Stimulated activated naive B cell treated with anti-CD40 and anti-IgM and Interleukin-4, amounts not matched to agents 10 μg/mL and 1 μg/mL and 100 μg/mL, for 72 hours (primary cell): ENCODE data around the gene PIK3R5.
"Not testable (repeated sequence)": the region's sequence is repeated elsewhere in the genome, so short reads cannot be mapped to it uniquely, and the experiment has no call there.

Experiments
- ATAC-seq, 2 donors: fragments of 150-1000 bp; cut with Tn5 transposase; replicated peaks; 2 replicates each; pipeline ENCODE4 v1.10.0; 2021; ENCODE audit warnings: moderate library complexity in 1 of 2
- DNase-seq: peaks from one replicate; pipeline ENCODE4 v3.0.0; 2021
- H3K27ac Mint-ChIP-seq: one replicate; pipeline ENCODE4 v1.8.0; 2022; ENCODE audit warnings: mild to moderate bottlenecking, mixed read lengths
- H3K27me3 Mint-ChIP-seq, 2 donors: one replicate each; pipeline ENCODE4 v1.8.0; 2022; ENCODE audit warnings: mixed read lengths in 2 of 2
- H3K36me3 Mint-ChIP-seq, 2 donors: one replicate each; pipeline ENCODE4 v1.8.0; 2022; ENCODE audit warnings: mixed read lengths in 2 of 2, mild to moderate bottlenecking in 1 of 2
- H3K4me1 Mint-ChIP-seq, 2 donors: one replicate each; pipeline ENCODE4 v1.8.0; 2022; ENCODE audit warnings: mixed read lengths in 2 of 2, mild to moderate bottlenecking in 1 of 2
- H3K4me3 Mint-ChIP-seq, 2 donors: one replicate each; pipeline ENCODE4 v1.8.0; 2022; ENCODE audit warnings: mild to moderate bottlenecking in 2 of 2, mixed read lengths in 2 of 2, moderate library complexity in 1 of 2
- H3K9me3 Mint-ChIP-seq, 2 donors: one replicate each; pipeline ENCODE4 v1.8.0; 2022; ENCODE audit warnings: mixed read lengths in 2 of 2, mild to moderate bottlenecking in 1 of 2

Gene PIK3R5

DNA sequence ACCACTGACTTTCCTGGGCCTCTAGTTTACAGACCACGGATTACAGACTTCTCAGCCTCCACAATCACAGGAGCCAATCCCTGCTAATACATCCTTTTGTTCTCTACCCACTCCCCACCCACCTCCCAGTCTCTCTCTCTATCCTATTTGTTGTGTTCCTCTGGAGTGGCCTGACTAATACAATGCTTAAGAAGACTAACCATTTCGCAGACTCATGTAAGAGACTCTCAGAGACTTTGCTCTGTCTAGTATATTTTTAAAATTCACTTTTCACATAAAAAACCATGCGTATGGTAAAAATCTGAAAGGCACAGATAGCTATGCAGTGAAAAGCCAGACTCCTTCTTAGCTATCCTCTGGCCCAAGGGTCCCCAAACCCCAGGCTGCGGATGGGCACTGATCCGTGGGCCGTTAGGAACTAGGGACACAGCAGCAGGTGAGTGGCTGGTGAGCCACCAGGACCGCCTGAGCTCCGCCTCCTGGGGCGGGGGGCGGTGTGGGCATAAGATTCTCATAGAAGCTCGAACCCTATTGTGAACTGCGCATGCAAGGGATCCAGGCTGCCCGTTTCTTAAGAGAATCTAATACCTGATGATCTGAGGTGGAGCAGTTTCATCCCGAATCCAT is 105.6 kb downstream of the PIK3R5 start:
- Mint-ChIP-seq H3K36me3 (peaks cover 0 to 3% of the 10 kb centered on the region in 2 donors), H3K4me3 (no peak overlapping the region), H3K9me3 (no peaks in the 10 kb centered on the region), H3K27ac (peak overlapping the region; percentile 94), H3K27me3 (peaks cover 0 to 3% of the 10 kb centered on the region in 2 donors), H3K4me1 (peaks cover 35 to 44% of the 10 kb centered on the region in 2 donors)
- DNase-seq (no peak), ATAC-seq (no peak)

DNA sequence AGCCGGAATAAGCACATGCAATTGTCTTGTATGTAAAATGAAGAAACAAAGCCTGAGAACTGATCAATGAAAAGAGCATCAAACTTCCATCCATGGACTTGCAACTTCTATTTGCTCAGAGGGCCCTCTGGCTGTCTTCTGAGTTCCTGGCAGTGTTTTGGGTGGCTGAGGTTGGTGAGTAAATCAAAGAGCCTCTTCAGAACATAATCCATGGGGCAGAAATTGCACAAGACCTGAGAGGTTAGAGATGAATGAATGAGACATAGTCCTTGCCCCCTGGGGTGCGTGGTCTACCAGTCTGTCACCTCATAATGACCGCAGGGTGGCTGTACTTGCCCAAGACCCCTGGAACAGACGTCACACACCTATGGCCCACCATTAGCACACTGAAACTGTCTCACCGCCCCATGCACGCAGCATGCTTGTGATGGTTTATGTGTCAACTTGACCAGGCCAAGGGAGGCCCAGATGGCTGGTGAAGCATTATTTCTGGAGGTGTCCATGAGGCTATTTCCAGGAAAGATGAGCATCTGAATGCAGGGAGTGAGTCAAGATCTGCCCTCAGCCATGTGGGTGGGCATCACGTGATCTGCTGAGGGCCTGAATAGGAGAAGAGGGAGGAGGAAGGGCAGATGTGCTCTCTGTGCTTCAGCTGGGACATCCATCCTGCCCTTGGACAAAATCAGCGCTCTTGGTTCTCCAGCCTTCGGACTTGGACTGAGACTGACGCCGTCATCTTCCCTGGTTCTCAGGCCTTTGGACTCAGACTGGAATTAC is 106.3 kb downstream of the PIK3R5 start:
- DNase-seq (peak; percentile 43), ATAC-seq (peak; percentile 22 to 29)
- peak overlapping the region; percentile 64 to 70 for H3K4me3 Mint-ChIP-seq
- H3K9me3 Mint-ChIP-seq = no peaks in the 10 kb centered on the region
- H3K4me1 Mint-ChIP-seq = peaks cover 35 to 44% of the 10 kb centered on the region in 2 donors
- no peaks in the 10 kb centered on the region for H3K27me3 Mint-ChIP-seq
- H3K27ac Mint-ChIP-seq = peak overlapping the region; percentile 94
- peaks cover 0 to 3% of the 10 kb centered on the region in 2 donors for H3K36me3 Mint-ChIP-seq

DNA sequence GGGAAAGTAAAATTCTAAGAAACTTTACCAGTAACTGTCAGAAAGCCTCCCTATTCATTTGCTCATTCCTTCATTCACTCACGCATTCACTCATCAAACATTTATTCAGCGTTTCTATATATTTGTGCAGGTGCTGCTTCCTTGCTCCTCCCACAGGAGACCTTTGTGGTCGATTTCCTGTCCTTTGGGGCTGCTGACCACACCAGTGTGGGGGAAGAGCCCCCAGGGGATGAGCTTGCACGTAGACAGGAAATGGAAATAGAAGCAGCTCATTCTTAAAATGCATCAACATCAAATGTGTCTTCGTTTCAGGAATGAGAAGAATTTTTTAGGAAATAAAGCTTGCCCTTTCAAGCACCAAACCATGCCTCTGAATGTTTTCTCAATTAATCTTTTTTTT is 107.6 kb downstream of the PIK3R5 start:
- Mint-ChIP-seq H3K27ac (peak overlapping the region; percentile 76), H3K4me3 (peak overlapping the region; percentile 64 to 67), H3K27me3 (no peaks in the 10 kb centered on the region), H3K4me1 (peaks cover 35 to 44% of the 10 kb centered on the region in 2 donors), H3K36me3 (no peaks in the 10 kb centered on the region), H3K9me3 (no peaks in the 10 kb centered on the region)
- peak; percentile 70 to 77 for ATAC-seq
- DNase-seq = peak; percentile 92

DNA sequence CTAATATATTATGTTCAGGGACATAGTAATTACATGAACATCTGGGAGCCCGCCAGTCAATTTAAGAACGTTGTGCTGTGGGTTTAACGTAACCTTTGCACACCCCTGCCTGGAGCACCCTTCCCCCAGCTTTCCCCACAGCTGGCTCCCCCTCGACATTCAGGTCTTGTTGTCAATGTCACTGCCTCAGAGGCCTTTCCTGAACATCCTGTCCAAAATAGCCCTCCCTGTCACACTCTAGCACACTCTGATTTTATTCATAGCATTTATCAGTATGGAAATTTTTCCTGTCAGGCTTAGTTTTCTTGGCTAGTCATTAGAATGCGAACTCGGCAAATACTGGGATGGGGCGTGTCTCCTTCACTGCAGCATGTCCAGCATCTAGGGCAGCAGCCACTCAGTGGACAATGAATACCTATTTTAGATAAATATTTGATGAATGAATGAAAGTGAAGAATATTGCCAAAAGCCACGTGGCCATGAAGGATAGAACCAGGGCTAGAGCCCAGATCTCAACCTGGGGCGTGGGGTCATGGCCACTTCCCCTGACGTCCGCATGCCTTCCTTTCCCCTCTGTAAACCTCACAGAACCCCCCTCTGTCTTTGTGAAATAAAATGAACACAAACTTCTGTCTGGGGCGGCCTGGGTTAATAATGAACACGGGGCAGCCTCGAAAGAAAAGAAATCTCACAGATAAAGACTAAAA is 108.5 kb downstream of the PIK3R5 start:
- DNase-seq = no peak
- Mint-ChIP-seq H3K27ac (peak overlapping the region; percentile 83), H3K27me3 (no peaks in the 10 kb centered on the region), H3K4me3 (peak overlapping the region in 1 of 2 donors; percentile 28), H3K9me3 (no peaks in the 10 kb centered on the region), H3K4me1 (peaks cover 35 to 46% of the 10 kb centered on the region in 2 donors), H3K36me3 (no peaks in the 10 kb centered on the region)
- ATAC-seq = no peak

DNA sequence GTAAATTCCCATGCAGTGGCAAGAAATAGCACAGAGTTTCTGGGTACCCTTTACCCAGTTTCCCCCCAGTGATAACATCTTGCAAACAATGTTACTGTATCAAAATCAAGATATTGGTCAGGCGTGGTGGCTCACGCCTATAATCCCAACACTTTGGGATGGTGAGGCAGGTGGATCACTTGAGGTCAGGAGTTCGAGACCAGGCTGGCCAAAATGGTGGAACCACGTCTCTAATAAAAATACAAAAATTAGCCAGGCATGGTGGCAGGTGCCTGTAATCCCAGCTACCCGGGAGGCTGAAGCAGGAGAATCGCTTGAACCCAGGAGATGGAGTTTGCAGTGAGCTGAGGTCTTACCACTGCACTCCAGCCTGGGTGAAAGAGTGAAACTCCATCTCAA is 109.3 kb downstream of the PIK3R5 start:
- peak overlapping the region in 1 of 2 donors; percentile 5 for H3K4me3 Mint-ChIP-seq
- ATAC-seq, H3K27me3 Mint-ChIP-seq, DNase-seq, H3K9me3 Mint-ChIP-seq, H3K36me3 Mint-ChIP-seq: not testable (repeated sequence)
- H3K4me1 Mint-ChIP-seq = peaks cover 32 to 54% of the 10 kb centered on the region in 2 donors
- H3K27ac Mint-ChIP-seq = peak overlapping the region; percentile 83

DNA sequence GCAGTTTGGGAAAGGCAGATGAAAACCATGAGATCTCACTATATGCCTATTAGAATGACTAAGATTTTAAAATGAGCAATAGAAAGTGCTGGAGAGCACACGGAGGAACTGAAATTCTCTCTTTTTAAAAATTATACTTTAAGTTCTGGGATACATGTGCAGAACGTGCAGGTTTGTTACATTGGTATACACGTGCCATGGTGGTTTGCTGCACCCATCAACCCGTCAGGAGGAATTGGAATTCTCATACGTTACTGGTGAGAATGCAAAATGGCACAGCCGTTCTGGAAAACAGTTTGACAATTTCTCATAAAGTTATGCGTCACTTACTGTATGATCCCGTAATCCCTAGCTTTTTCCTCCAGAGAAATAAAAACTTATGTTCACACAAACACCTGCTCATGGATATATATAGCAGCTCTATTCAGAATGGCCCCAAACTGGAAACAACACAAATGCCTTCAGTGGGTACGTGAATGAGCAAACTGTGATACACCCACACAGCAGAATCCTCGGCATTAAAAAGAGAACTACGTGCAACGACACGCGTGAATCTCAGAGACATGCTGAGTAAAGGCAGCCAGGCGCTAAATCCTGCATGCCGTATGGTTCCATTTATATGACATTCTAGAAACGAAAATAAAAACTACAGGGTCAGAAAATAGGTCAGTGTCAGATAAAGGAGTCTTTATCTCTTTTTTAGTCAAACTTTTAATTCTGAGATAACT is 109.9 kb downstream of the PIK3R5 start:
- DNase-seq (peak; percentile 62), ATAC-seq (peak; percentile 33 to 37)
- Mint-ChIP-seq H3K4me3 (peak overlapping the region in 1 of 2 donors; percentile 5), H3K27me3 (no peaks in the 10 kb centered on the region), H3K4me1 (peaks cover 32 to 54% of the 10 kb centered on the region in 2 donors), H3K27ac (peak overlapping the region; percentile 83), H3K9me3 (no peaks in the 10 kb centered on the region), H3K36me3 (no peaks in the 10 kb centered on the region)

DNA sequence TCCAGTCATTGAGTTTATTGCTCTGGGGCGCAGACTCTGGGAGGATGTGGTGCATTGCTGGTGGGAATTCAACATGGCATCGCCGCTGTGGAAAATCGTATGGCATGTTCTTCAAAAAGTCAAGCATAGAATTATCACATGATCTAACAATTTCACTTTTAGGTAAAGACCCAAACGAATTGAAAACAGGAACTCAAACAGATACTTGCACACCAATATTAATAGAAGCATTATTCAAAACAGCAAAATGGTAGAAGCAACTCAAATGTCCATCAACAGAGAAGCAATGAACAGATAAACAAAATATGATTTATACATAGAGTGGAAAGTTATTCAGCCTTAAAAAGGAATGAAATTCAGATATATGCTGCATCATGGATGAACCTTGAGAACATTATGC is 113.9 kb downstream of the PIK3R5 start:
- no peaks in the 10 kb centered on the region for H3K9me3 Mint-ChIP-seq
- no peaks in the 10 kb centered on the region for H3K36me3 Mint-ChIP-seq
- H3K27ac Mint-ChIP-seq = no peak overlapping the region
- no peak for DNase-seq
- H3K4me1 Mint-ChIP-seq = peaks cover 18 to 28% of the 10 kb centered on the region in 2 donors
- H3K4me3 Mint-ChIP-seq = no peak overlapping the region
- no peaks in the 10 kb centered on the region for H3K27me3 Mint-ChIP-seq
- ATAC-seq = no peak

DNA sequence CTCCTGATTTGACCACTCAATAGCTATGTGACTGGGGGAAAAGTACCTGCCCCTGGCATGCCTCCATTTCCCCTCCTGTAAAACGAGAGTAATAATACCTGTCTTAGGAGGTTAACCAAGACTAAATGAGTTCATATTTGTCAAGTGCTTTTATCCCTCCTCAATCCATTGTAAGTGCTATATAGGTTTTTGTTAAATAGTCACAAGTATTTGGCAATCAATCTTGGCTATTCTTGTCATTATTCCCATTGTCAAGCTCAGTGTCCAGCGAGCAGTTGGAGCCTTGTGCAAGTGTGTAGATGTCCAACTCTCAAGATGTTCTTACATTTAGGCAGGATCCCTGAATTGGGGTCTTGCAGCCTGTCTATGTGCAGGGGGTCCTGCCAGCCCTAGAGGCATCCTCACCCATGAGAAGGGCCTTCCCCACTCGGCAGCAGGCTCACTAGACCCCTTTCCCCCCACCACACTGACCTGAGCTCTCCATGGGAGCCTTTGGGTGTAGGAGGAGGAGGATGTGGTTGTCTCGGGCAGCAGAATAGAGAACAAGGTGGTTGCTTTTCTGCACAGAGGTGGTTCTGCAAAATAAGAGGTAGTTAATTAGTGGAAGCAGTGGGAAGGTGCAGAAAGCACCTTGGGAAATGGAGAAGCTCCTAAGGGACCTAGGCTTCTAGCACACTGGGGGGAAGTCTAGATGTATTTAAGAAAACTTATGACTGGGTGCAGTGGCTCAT is 116.0 kb downstream of the PIK3R5 start:
- no peaks in the 10 kb centered on the region for H3K36me3 Mint-ChIP-seq
- DNase-seq (no peak), ATAC-seq (peak; percentile 60 to 61)
- no peaks in the 10 kb centered on the region for H3K27me3 Mint-ChIP-seq
- H3K4me3 Mint-ChIP-seq = no peak overlapping the region
- H3K4me1 Mint-ChIP-seq = peaks cover 12 to 18% of the 10 kb centered on the region in 2 donors
- H3K27ac Mint-ChIP-seq = no peak overlapping the region
- H3K9me3 Mint-ChIP-seq = no peaks in the 10 kb centered on the region

DNA sequence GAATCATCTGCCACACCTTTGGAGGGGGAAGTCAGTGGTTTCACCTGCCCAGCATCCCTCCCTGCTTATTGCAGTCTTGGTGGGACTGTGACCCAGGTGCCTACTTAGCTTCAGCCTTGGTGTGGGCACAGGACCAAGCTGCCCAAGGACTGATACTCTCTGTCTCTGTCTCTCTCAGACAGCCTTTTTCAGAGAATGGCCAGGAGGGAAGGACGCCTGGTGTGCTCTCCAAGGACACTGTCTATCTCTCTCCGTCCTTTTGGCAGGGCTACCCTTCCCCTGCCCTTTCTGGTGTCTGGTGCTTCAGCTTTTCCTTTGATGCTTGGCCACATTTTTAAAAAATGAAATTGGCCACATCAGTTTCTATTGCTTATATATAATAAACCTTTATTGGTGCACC is 117.6 kb downstream of the PIK3R5 start:
- Mint-ChIP-seq H3K4me3 (no peak overlapping the region), H3K36me3 (no peaks in the 10 kb centered on the region), H3K27ac (no peak overlapping the region), H3K4me1 (peaks cover 18 to 28% of the 10 kb centered on the region in 2 donors), H3K27me3 (no peaks in the 10 kb centered on the region), H3K9me3 (no peaks in the 10 kb centered on the region)
- DNase-seq (no peak), ATAC-seq (no peak)

DNA sequence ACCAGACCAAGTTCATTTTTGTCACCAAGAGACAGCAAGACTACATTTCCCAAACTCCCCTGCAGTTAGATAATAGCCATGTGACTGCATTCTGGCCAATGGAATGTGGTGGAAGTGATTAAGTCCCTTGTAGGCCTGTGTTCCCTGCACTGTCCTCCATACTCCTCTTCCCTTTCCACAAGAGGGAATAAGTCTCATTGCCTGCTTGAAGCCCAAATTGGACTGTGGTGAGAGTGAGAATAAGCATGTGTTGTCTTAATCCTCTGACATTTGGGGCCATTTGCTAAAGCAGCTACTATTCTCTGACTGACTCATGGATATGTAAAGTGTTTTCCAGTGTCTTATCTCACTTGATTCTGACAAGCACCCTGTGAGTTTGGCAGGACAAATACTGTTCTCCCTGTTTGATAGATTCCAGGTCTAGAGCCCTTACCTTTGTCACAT is 118.7 kb downstream of the PIK3R5 start:
- no peak overlapping the region for H3K4me3 Mint-ChIP-seq
- H3K4me1 Mint-ChIP-seq = peaks cover 16 to 30% of the 10 kb centered on the region in 2 donors
- H3K9me3 Mint-ChIP-seq = no peaks in the 10 kb centered on the region
- no peaks in the 10 kb centered on the region for H3K36me3 Mint-ChIP-seq
- no peaks in the 10 kb centered on the region for H3K27me3 Mint-ChIP-seq
- ATAC-seq (peak; percentile 60 to 75), DNase-seq (no peak)
- no peak overlapping the region for H3K27ac Mint-ChIP-seq

DNA sequence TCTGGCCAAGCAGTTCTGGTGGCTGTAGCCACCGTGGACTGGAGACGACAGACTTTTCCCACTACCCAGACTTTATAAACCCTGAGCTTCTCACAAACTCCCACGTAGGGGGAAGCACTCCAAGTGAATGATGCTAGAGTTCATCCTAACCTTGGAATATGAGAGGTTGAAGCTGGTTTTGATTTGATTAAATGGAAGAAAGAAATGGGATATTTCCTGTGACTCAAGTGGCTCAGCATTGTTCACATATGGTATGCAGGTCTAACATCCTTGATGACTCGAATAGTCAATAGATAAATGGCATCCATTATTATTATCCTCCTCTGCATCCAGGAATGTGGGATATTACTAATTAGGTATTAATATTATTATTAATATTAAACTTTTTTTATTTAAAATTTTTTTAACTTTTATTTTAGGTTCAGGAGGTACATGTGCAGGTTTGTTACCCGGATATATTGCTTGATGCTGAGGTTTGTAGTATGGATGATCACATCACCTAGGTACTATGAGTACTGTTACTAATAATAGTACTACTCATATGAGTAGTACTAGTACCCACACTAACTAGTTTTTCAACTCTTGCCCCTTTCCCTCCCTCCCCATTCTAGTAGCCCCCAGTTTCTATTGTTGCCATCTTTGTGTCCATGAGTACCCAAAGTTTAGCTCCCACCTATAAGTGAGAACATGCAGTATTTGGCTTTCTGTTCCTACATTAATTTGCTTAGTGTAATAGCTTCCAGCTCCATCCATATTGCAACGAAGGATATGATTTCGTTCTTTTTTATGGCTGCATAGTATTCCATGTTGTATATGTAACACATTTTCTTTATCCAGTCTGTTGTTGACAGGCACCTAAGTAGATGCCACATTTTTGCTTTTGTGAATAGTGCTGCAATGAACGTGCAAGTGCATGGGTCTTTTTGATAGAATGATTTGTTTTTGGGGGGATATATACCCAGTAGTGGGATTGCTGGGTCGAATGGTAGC is 121.0 kb downstream of the PIK3R5 start:
- Mint-ChIP-seq H3K4me3 (no peak overlapping the region), H3K27me3 (no peaks in the 10 kb centered on the region), H3K27ac (peak overlapping the region; percentile 17), H3K4me1 (peaks cover 13 to 18% of the 10 kb centered on the region in 2 donors), H3K36me3 (no peaks in the 10 kb centered on the region), H3K9me3 (no peaks in the 10 kb centered on the region)
- DNase-seq = no peak
- ATAC-seq = no peak

DNA sequence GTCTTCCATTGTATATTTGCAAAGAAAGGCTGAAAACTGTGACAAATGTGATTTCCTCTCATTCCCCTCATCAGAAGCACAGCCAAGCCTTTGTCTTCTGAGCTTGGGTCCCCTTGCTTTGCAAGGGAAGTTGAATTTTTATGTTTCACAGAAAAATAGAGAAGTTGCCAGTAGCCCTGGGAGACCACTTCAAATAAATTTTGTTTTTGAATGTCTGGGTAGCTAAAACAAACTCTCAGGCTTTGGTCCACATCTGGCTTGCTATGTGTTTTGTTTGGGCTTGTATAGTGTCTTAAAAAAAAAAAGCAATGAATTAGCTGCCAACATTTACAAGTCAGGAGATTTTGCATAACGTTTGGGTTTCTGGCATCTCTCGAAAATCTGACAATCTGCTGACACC is 122.2 kb downstream of the PIK3R5 start:
- H3K36me3 Mint-ChIP-seq = no peaks in the 10 kb centered on the region
- no peak overlapping the region for H3K27ac Mint-ChIP-seq
- H3K4me3 Mint-ChIP-seq = no peak overlapping the region

More for the DNA sequence above, 122.2 kb downstream of the PIK3R5 start:
- H3K9me3 Mint-ChIP-seq = no peaks in the 10 kb centered on the region
- H3K4me1 Mint-ChIP-seq = peaks cover 10 to 16% of the 10 kb centered on the region in 2 donors
- ATAC-seq (no peak), DNase-seq (no peak)
- no peaks in the 10 kb centered on the region for H3K27me3 Mint-ChIP-seq
